Measurements from ENCODE around the gene TERB1. TPM values are rescaled to one million over a fixed set of nuclear protein-coding genes. Genes with fewer than 3 reads are reported as not detected.

Gene TERB1
- total RNA-seq, 1 experiment from 2014 or later: not detected

DNA sequence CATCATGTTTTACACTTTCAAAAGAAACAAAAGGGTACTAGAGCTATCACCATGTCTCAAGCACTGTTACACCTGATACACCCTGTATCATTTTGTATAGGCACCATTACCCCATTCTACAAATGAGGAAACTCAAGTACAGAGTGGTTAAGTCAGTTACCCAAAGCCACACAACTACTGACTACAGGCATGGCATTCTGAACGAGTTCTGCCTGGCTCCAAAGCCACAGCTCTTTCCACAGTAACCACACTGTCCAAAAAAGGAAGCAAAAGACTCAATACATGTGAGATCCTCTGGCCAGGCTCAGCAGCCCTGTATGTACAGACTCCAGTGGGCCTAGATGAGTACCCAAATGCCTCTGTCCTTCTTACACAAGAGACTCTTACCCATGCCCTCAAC lies 54.7 kb downstream of the TERB1 start:
- no peak overlapping the region for H3K27ac Mint-ChIP-seq
- no peak for DNase-seq (ENCODE audit: low spot score)

DNA sequence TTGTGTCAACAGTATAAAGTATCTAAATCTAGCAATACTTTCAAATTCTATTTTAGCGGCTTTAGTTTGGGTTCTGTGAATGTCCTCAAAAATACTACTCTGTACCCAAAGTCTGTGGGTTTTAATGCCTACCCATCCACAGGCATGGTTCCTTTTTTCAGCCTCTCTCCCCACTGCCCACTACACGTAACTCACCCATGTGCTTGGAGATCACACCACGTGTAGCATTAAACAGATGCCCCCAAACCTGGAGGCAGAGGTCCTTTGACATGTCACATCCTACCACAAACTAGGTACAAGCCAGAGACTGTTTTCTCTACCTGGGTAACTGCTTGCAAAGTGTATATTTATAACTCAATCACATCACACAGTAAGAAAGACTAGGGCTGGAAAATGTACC lies 55.3 kb downstream of the TERB1 start:
- no peak overlapping the region for H3K27ac Mint-ChIP-seq
- CTCF ChIA-PET: no interaction called here
- TF ChIP-seq, protein P1, sequence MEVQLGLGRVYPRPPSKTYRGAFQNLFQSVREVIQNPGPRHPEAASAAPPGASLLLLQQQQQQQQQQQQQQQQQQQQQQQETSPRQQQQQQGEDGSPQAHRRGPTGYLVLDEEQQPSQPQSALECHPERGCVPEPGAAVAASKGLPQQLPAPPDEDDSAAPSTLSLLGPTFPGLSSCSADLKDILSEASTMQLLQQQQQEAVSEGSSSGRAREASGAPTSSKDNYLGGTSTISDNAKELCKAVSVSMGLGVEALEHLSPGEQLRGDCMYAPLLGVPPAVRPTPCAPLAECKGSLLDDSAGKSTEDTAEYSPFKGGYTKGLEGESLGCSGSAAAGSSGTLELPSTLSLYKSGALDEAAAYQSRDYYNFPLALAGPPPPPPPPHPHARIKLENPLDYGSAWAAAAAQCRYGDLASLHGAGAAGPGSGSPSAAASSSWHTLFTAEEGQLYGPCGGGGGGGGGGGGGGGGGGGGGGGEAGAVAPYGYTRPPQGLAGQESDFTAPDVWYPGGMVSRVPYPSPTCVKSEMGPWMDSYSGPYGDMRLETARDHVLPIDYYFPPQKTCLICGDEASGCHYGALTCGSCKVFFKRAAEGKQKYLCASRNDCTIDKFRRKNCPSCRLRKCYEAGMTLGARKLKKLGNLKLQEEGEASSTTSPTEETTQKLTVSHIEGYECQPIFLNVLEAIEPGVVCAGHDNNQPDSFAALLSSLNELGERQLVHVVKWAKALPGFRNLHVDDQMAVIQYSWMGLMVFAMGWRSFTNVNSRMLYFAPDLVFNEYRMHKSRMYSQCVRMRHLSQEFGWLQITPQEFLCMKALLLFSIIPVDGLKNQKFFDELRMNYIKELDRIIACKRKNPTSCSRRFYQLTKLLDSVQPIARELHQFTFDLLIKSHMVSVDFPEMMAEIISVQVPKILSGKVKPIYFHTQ (CRISPR knock-in tag; IDR thresholded peaks at IDR 0.05): no peak
- no peak overlapping the region for H3K4me3 Mint-ChIP-seq
- POLR2A ChIA-PET: interaction anchor here (0.6 kb wide), 1 partner anchor 136 kb away, joined by 3 read pairs; no protein-coding TSS in a partner anchor
- H3K9me3 Mint-ChIP-seq: no peaks in the 10 kb centered on the region
- no peaks in the 10 kb centered on the region for H3K27me3 Mint-ChIP-seq (ENCODE audit: low read depth)
- peaks cover 62% of the 10 kb centered on the region for H3K36me3 Mint-ChIP-seq
- ATAC-seq (no peak), DNase-seq (ENCODE audit: low spot score) (no peak)
- peaks cover 24% of the 10 kb centered on the region for H3K4me1 Mint-ChIP-seq

More for the DNA sequence above, 54.7 kb downstream of the TERB1 start:
- H3K9me3 Mint-ChIP-seq: no peaks in the 10 kb centered on the region
- peaks cover 20% of the 10 kb centered on the region for H3K4me1 Mint-ChIP-seq
- no peaks in the 10 kb centered on the region for H3K27me3 Mint-ChIP-seq (ENCODE audit: low read depth)
- no peak for ATAC-seq
- TF ChIP-seq, protein P2, sequence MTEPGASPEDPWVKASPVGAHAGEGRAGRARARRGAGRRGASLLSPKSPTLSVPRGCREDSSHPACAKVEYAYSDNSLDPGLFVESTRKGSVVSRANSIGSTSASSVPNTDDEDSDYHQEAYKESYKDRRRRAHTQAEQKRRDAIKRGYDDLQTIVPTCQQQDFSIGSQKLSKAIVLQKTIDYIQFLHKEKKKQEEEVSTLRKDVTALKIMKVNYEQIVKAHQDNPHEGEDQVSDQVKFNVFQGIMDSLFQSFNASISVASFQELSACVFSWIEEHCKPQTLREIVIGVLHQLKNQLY (CRISPR knock-in tag; IDR thresholded peaks at IDR 0.05): no peak
- no peak for TF ChIP-seq GABPB1 (CRISPR knock-in tag; IDR thresholded peaks at IDR 0.05)
- H3K36me3 Mint-ChIP-seq: peaks cover 57% of the 10 kb centered on the region
- ChIA-PET CTCF (no interaction called here), POLR2A (no interaction called here)
- H3K4me3 Mint-ChIP-seq: no peak overlapping the region

DNA sequence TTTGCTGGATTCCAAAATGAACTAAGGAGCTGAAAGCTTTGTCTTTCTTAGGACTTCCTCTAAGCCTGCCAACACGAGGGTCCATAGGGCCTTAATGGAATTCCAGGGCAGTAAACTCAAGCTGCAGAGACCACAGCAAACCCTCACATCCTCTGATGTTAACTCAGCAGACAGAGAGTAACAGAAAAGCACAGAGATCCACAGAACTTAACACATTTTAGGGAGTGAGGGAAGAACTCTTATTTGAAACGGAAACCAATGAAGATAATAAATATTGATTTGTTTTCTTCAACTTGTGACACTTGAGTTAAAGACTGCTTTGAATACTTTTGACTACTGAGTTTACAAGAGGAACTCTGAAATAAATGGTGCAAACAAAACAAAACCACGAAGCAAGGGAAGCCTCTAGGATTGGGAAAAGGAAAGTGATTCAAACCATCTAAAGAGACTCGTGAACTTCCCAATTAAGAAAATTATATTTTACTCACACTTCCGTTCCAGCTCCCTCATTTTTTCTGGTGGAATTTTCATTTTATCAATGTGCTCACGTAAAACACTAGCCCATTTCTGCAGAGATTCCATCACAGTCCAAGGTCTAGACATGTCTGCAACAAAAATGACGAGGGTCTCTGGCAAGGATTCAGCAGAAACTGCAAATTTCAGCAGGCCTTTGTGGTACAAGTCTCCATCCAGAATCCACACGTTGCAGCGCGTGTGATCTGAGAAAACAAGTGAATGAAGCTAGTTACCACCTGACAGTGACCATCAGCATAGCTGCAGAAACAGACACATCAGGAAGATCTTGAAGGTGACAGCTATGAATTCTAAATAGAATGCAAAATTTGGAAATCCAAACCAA lies 59.2 kb downstream of the TERB1 start:
- Mint-ChIP-seq H3K36me3 (peaks cover 60% of the 10 kb centered on the region), H3K27me3 (ENCODE audit: low read depth) (no peaks in the 10 kb centered on the region), H3K9me3 (no peaks in the 10 kb centered on the region), H3K4me1 (peaks cover 18% of the 10 kb centered on the region), H3K4me3 (no peak overlapping the region), H3K27ac (peak overlapping the region; percentile 70)
- no peak for DNase-seq (ENCODE audit: low spot score)
- no peak for ATAC-seq
- ChIA-PET POLR2A (no interaction called here), CTCF (interaction anchor here (0.6 to 4.0 kb wide), 6 partner anchors 9 to 126 kb away, joined by 3 to 30 read pairs (median 16); partner anchors contain the start of genes DYNC1LI2 and NAE1)
- TF ChIP-seq NFATC4 (CRISPR knock-in tag; IDR thresholded peaks at IDR 0.05) (no peak), SOX15 (CRISPR knock-in tag; IDR thresholded peaks at IDR 0.05) (no peak), NR3C1 (CRISPR knock-in tag; conservative IDR thresholded peaks at IDR 0.05; ENCODE audit: low read depth) (no peak), TP53 (CRISPR knock-in tag; IDR thresholded peaks at IDR 0.05) (no peak), NFYB (CRISPR knock-in tag; conservative IDR thresholded peaks at IDR 0.05; ENCODE audit: low read depth) (no peak), RORB (CRISPR knock-in tag; IDR thresholded peaks at IDR 0.05) (no peak), ZNF396 (CRISPR knock-in tag; IDR thresholded peaks at IDR 0.05; ENCODE audit: borderline replicate concordance) (no peak), TEAD1 (CRISPR knock-in tag; IDR thresholded peaks at IDR 0.05) (no peak), HMGA2 (CRISPR knock-in tag; IDR thresholded peaks at IDR 0.05) (no peak)
- TF ChIP-seq, protein P3, sequence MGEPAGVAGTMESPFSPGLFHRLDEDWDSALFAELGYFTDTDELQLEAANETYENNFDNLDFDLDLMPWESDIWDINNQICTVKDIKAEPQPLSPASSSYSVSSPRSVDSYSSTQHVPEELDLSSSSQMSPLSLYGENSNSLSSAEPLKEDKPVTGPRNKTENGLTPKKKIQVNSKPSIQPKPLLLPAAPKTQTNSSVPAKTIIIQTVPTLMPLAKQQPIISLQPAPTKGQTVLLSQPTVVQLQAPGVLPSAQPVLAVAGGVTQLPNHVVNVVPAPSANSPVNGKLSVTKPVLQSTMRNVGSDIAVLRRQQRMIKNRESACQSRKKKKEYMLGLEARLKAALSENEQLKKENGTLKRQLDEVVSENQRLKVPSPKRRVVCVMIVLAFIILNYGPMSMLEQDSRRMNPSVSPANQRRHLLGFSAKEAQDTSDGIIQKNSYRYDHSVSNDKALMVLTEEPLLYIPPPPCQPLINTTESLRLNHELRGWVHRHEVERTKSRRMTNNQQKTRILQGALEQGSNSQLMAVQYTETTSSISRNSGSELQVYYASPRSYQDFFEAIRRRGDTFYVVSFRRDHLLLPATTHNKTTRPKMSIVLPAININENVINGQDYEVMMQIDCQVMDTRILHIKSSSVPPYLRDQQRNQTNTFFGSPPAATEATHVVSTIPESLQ (CRISPR knock-in tag; IDR thresholded peaks at IDR 0.05): no peak
- TF ChIP-seq, protein P2 (CRISPR knock-in tag; IDR thresholded peaks at IDR 0.05): no peak
- TF ChIP-seq, protein P4, sequence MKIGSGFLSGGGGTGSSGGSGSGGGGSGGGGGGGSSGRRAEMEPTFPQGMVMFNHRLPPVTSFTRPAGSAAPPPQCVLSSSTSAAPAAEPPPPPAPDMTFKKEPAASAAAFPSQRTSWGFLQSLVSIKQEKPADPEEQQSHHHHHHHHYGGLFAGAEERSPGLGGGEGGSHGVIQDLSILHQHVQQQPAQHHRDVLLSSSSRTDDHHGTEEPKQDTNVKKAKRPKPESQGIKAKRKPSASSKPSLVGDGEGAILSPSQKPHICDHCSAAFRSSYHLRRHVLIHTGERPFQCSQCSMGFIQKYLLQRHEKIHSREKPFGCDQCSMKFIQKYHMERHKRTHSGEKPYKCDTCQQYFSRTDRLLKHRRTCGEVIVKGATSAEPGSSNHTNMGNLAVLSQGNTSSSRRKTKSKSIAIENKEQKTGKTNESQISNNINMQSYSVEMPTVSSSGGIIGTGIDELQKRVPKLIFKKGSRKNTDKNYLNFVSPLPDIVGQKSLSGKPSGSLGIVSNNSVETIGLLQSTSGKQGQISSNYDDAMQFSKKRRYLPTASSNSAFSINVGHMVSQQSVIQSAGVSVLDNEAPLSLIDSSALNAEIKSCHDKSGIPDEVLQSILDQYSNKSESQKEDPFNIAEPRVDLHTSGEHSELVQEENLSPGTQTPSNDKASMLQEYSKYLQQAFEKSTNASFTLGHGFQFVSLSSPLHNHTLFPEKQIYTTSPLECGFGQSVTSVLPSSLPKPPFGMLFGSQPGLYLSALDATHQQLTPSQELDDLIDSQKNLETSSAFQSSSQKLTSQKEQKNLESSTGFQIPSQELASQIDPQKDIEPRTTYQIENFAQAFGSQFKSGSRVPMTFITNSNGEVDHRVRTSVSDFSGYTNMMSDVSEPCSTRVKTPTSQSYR (CRISPR knock-in tag; IDR thresholded peaks at IDR 0.05): no peak
- TF ChIP-seq, protein P5, sequence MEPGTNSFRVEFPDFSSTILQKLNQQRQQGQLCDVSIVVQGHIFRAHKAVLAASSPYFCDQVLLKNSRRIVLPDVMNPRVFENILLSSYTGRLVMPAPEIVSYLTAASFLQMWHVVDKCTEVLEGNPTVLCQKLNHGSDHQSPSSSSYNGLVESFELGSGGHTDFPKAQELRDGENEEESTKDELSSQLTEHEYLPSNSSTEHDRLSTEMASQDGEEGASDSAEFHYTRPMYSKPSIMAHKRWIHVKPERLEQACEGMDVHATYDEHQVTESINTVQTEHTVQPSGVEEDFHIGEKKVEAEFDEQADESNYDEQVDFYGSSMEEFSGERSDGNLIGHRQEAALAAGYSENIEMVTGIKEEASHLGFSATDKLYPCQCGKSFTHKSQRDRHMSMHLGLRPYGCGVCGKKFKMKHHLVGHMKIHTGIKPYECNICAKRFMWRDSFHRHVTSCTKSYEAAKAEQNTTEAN (CRISPR knock-in tag; IDR thresholded peaks at IDR 0.05): no peak
- TF ChIP-seq, protein P6, sequence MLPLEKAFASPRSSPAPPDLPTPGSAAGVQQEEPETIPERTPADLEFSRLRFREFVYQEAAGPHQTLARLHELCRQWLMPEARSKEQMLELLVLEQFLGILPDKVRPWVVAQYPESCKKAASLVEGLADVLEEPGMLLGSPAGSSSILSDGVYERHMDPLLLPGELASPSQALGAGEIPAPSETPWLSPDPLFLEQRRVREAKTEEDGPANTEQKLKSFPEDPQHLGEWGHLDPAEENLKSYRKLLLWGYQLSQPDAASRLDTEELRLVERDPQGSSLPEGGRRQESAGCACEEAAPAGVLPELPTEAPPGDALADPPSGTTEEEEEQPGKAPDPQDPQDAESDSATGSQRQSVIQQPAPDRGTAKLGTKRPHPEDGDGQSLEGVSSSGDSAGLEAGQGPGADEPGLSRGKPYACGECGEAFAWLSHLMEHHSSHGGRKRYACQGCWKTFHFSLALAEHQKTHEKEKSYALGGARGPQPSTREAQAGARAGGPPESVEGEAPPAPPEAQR (CRISPR knock-in tag; IDR thresholded peaks at IDR 0.05): no peak

Measured in WTC11 (cell line).